WI38 (cell line): ENCODE measurements around the gene SAMD13.

Experiments used
- H3K4me3 ChIP-seq: 2 replicates; pipeline ENCODE4 v1.5.1; 2011; ENCODE audit warnings: low read depth, mild to moderate bottlenecking, control low read depth, low read length
- CTCF ChIP-seq: IDR thresholded peaks from 2 replicates; pipeline ENCODE4 v1.5.1; 2012; ENCODE audit warnings: low read depth, mild to moderate bottlenecking, control low read depth, low read length

Gene SAMD13

GRCh38 chr1:84344286-84344685, 42.8 kb downstream of the SAMD13 start:
- H3K4me3 ChIP-seq = no peak overlapping the region
- TF ChIP-seq CTCF = no peak

GRCh38 chr1:84345220-84345619, 43.7 kb downstream of the SAMD13 start:
- no peak overlapping the region for H3K4me3 ChIP-seq
- TF ChIP-seq CTCF = no peak

DNA sequence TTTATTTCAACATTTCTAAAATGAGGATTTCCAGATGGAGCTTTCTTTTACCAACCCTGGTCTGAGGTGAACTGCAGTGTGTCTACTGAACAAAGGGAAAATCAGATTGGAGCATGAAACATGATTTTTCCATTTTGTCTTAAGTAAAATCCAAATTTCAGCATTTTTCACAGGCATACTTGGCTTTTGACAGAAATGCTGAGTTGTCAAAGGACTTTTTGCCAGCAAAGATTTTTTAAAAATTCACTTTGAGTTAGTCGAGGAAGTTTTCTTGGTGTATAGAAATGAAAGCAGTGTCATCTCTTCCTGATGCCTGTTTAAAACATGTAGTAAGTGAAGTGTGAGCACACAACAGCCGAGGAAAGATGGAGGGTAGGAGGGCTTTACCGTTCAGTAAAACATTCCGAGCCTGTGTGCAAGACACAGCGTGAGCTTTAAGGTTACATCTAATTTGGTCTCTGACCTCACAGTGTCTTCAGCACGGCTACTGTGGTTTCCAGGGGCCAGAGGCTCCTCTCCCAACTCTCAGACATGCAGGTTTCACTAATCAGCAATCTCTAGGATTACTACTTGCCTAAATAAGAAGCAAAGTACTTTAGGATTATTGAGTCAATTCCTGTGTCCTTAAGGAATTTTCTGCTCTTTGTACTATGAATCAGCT, 45.9 kb downstream of the SAMD13 start:
- H3K4me3 ChIP-seq = no peak overlapping the region
- no peak for TF ChIP-seq CTCF

DNA sequence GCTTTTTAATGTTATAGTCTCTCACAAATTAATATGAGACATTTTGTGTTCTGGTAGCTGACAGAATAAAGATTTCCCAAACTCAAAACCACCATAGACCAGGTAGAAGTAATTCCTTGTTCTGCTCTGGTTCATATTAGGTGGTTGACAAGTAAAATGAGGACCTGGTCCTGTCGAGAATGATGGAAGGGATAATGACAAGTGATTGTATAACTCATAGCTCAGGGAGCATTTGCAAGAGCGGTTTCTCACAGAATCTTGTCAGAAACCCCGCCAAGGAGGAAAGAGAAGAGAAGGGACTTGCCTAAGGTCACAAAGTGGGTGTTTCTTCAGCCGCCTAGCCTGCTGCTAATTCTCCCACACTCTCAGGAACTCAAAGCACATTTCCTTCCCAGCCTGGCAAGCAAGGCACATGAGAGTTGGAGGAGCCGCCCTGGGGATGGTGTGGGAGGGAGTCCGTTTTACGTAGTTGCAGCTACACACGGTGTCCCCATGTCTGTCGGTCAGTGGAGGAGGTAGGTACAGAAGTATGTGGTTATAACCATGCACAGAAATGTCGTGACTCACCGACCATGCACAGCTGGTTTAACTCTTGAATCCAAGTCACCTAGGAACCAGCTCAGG, 46.5 kb downstream of the SAMD13 start:
- no peak for TF ChIP-seq CTCF
- no peak overlapping the region for H3K4me3 ChIP-seq

DNA sequence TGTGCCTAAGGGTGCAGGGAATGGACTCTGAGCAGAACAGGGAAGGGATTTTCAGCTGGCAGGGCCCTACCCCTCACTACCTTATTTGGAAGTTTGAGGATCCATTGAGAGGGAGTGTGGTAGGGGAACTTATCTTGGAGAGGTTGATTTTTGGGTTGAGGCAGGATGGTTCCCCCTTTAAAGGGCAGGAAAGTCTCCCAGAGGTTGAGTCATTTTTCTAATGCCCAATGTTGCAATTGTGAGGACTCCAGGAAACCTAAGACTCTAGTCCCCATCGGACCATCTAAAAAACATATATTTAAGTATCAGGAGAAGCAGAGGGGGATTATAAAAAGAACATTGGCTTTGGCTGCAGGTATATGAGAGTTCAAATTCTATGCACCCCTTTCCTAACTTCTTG, 47.3 kb downstream of the SAMD13 start:
- no peak for TF ChIP-seq CTCF
- H3K4me3 ChIP-seq = no peak overlapping the region

DNA sequence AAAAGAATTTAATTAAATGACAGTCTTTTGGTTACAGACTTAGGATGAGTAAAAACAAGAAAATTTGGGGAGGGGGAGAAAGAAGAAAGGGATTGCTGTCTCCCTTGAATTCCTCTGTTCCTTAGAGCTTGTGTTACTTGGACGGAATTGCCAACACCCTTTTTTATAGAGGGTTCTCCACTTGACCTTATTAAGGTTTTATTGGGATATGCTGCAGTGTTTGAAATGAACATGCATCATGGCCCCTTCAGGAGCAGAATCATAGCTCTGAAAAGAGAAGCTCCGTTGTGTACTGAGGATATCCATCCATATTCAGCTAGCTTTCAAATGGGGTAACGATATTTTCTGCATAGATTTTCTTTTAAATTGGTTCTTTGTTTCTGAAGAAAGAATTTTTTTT, 48.6 kb downstream of the SAMD13 start:
- TF ChIP-seq CTCF = no peak
- H3K4me3 ChIP-seq = no peak overlapping the region

DNA sequence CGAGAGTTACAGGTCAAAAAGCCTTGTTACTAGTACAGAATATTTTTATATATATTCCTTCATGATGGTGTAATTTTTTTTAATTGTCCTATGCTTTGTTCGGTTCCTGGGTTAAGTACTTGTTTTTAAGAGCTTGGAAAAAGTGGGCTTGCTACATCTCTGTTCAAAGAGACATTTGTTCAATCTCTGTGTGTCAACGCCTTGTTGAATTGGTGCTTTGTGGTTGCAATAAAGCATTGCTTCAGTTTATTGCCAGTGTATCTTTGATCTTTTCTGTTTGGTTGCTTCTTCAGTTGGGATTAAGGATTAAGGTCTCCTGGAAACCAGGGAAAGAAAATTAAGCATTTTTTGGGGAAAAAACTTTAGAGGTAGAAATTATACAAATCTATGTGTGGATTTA, 49.0 kb downstream of the SAMD13 start:
- no peak overlapping the region for H3K4me3 ChIP-seq
- no peak for TF ChIP-seq CTCF
